SK-N-DZ (cell line): ENCODE results near the gene GPR42.
A peak's percentile ranks its signal among the peaks of the same experiment; 100 is the strongest.
"Not testable (repeated sequence)": the region's sequence is repeated elsewhere in the genome, so short reads cannot be mapped to it uniquely, and the experiment has no call there.

ENCODE experiments used
- DNase-seq: peaks from one replicate; pipeline ENCODE4 v3.0.0-alpha.2; 2015; ENCODE audit warnings: low spot score

The GPR42 gene

DNA sequence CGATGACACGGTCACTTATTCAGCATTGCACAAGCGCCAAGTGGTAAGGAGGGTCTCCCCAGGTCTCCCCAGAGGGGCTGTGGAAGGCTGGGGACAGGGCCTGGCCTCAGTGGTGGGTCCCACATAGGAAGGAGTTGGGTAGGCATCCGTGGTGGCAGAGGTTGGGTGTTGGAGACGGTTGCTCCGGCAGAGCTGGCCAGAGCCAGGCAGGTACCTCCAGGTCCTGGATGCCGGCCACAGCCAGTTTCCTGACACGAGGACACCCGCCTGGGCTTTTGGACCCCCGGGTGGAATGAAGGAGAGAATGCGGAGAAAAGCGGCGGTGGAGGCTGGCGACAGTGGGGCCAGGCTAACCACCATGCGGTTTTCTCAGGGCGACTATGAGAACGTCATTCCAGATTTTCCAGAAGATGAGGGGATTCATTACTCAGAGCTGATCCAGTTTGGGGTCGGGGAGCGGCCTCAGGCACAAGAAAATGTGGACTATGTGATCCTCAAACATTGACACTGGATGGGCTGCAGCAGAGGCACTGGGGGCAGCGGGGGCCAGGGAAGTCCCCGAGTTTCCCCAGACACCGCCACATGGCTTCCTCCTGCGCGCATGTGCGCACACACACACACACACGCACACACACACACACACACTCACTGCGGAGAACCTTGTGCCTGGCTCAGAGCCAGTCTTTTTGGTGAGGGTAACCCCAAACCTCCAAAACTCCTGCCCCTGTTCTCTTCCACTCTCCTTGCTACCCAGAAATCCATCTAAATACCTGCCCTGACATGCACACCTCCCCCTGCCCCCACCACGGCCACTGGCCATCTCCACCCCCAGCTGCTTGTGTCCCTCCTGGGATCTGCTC is 24.4 kb upstream of the GPR42 start:
- DNase-seq: no peak

DNA sequence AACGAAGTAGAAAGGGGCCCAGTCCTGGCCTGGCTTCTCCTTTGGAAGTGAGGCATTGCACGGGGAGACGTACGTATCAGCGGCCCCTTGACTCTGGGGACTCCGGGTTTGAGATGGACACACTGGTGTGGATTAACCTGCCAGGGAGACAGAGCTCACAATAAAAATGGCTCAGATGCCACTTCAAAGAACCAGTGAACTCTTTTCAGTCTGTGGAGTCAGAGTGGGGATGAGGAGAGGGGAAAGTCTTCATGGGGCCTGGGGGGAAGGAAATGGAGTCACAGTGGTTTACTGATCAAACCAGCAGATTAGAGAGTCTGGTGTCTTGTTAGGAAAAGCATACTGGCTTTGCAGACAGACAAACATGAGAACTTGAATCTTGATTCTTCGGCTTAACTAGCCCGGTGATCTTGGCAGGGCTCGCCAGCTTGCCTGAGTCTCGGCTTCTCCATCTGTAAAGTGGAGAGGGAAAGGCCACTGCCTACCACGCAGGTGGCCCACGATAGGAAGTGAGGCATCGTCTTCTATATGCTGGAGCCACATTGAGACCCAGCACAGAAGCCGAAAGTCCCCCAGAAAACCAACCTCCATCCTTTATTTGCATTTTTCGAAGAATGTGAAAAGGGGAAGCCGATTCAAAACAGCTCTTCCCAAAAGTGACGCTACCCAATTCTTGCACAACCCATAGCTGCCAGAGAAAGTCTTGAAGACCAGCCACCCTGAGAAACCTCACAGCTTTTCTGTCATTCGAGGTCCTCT is 23.5 kb upstream of the GPR42 start, which contains the start of gene FFAR1:
TSS of gene FFAR1 (plus strand) at position 732 of the 759 bp plus-strand sequence. CDS start 3,650 bp downstream, outside the sequence.
- no peak for DNase-seq

DNA sequence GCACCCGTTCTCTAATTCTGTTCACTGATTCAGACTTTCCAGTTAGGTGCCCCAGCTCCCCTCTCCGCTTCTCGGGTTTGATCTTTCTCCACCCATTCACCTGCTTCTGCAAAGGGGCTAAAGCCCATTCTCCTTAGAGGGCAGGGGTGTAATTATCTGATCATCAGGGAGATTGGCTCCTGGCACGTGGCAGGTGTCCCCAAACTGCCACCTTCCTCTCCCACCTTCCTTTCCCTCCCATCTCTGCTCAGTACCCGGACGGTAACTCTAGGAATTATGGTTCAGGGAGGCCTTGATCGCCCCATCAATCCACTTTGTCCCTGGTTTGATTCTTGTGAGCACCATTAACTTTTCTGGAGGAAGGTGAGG is 23.0 kb upstream of the GPR42 start:
- no peak for DNase-seq

- no peak for DNase-seq
These were observed 21.8 kb upstream of the GPR42 start for GRCh38 chr19:35348911-35349611.

GRCh38 chr19:35349614-35350521 is 21.0 kb upstream of the GPR42 start:
- DNase-seq: no peak

GRCh38 chr19:35350591-35350990 is 20.3 kb upstream of the GPR42 start:
- DNase-seq: no peak

- no peak for DNase-seq
These were observed 19.3 kb upstream of the GPR42 start for GRCh38 chr19:35351411-35352176.

DNA sequence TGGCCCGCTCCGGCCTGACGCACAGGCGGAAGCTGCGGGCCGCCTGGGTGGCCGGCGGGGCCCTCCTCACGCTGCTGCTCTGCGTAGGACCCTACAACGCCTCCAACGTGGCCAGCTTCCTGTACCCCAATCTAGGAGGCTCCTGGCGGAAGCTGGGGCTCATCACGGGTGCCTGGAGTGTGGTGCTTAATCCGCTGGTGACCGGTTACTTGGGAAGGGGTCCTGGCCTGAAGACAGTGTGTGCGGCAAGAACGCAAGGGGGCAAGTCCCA is 18.8 kb upstream of the GPR42 start:
- no peak for DNase-seq

DNA sequence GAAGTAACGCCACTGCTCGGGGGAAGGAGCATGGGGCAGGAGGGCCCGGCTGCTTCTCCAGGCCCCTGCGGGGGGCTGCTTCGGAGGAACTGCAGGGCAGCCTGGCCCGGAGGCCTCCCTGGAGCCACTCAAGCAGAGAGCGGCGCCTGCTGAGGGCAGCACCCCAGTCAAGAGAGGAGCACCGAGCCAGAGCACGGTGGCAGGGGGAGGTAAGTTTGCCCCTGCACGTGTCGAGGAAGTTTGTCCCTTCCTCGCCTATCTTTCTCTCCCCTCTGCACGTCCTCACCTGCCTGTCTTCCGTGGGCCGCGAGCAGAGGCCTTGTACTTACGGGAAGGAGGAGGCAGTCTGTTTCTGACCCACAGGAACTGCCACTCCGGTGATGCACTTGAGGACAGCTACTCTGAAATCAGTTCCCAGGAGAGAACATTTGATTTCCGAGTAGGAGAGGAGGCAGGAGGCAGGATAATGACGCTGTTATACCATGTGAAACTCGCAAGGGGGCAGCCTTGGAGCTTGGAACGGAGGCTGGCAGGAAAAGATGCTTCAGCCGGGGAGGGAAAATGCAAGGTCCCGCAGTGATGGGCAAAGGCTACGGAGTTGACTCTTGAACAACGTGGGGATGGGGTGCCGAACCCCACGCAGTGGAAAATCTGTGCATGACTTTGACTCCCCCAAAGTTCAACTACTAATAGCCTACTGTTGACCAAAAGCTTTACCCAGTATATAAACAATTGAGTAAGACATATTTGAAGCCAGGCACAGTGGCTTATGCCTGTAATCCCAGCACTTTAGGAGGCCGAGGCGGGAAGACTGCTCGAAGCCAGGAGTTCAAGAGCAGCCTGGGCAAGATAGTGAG is 18.2 kb upstream of the GPR42 start:
- peak; percentile 56 for DNase-seq

DNA sequence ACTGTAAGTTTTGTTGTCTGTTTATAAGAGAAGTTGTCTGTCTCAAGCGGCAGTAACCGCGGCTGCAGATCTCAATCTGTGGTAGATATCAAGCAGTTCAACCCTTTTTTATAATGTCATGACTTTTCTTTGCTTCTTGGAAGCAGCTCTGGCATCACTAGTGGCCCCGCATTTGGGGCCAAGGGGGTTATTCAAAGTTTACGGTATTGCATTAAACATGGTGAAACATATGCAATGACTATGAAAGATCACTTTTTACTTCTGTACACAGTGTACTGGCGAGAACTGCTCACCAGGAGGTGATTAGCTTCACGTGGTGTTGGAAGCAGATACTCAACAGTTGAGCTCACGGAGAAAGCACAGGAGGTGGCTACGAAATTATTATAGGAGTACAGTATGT is 17.2 kb upstream of the GPR42 start:
- no peak for DNase-seq

GRCh38 chr19:35354898-35355297 is 16.0 kb upstream of the GPR42 start:
- DNase-seq: no peak

- no peak for DNase-seq
These were observed 14.9 kb upstream of the GPR42 start for GRCh38 chr19:35355791-35356460.

DNA sequence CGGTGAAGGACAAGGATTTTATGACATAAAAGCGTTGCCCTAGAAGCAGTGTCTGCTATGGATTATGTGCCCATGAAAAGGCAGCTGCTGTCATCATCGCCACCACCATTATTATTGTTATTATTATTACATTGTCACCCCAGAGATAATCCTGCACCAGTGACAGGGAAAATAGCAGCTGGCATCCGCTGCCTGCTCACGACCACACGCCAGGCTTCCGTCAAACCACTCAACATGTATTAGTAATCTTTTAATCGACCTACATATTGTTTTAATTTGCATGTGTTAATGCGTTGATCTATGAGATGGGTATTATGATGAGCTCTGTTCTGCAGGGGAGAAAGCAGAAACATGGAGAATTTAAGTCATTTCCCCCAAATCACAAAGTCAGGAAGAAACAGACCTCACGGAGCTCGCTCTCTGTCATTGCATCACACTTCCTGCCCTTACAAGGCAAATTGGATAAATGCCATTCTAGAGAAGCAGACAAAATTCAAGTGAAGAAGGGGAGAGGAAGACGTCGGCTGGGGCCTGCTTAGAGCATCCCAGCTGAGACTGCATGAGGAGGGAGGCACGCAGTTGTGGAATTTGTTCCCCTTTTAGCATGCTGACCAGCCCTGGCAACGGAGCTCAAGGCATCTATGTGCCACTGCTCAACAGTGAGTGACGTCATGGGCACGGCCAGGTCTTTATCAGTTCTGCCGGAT is 12.8 kb upstream of the GPR42 start, which contains the start of gene FFAR3:
TSS of gene FFAR3 (plus strand) at position 594 of the 707 bp plus-strand sequence. CDS start 431 bp downstream, outside the sequence.
- DNase-seq: no peak

- DNase-seq: not testable (repeated sequence)
These were observed 12.0 kb upstream of the GPR42 start for GRCh38 chr19:35358834-35359233.

DNA sequence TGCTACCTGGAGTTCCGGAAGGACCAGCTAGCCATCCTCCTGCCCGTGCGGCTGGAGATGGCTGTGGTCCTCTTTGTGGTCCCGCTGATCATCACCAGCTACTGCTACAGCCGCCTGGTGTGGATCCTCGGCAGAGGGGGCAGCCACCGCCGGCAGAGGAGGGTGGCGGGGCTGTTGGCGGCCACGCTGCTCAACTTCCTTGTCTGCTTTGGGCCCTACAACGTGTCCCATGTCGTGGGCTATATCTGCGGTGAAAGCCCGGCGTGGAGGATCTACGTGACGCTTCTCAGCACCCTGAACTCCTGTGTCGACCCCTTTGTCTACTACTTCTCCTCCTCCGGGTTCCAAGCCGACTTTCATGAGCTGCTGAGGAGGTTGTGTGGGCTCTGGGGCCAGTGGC is 11.5 kb upstream of the GPR42 start:
- DNase-seq: not testable (repeated sequence)

GRCh38 chr19:35360081-35360480 is 10.8 kb upstream of the GPR42 start:
- DNase-seq: not testable (repeated sequence)

GRCh38 chr19:35360880-35361420 is 9.9 kb upstream of the GPR42 start:
- no peak for DNase-seq
